DOHH2 (cell line): ENCODE results near the gene SMAD2.

Experiments
- EZH2phosphoT487 ChIP-seq: fragments of 200-600 bp; sonication (generic); IDR thresholded peaks from 2 replicates; pipeline ENCODE4 v1.6.1; 2017; ENCODE audit warnings: borderline replicate concordance, mild to moderate bottlenecking, antibody characterized with exemption, low read length, moderate library complexity, mixed read lengths
- TF ChIP-seq, protein P1 (sequence below): fragments of 200-600 bp; sonication (generic); IDR thresholded peaks from one replicate; pipeline ENCODE4 v1.5.1; 2014; ENCODE audit warnings: antibody characterized with exemption, mild to moderate bottlenecking, low read depth, low read length; ENCODE audit not compliant: poor library complexity, severe bottlenecking

- TF ChIP-seq, protein P1, sequence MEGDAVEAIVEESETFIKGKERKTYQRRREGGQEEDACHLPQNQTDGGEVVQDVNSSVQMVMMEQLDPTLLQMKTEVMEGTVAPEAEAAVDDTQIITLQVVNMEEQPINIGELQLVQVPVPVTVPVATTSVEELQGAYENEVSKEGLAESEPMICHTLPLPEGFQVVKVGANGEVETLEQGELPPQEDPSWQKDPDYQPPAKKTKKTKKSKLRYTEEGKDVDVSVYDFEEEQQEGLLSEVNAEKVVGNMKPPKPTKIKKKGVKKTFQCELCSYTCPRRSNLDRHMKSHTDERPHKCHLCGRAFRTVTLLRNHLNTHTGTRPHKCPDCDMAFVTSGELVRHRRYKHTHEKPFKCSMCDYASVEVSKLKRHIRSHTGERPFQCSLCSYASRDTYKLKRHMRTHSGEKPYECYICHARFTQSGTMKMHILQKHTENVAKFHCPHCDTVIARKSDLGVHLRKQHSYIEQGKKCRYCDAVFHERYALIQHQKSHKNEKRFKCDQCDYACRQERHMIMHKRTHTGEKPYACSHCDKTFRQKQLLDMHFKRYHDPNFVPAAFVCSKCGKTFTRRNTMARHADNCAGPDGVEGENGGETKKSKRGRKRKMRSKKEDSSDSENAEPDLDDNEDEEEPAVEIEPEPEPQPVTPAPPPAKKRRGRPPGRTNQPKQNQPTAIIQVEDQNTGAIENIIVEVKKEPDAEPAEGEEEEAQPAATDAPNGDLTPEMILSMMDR: no peak
- TF ChIP-seq EZH2phosphoT487: no peak
Observed at GRCh38 chr18:47781561-47781960, 148.9 kb downstream of the SMAD2 start.
